Small intestine (tissue), 7 donors: ENCODE measurements around the gene DIPK1A. TPM values are rescaled to one million over a fixed set of nuclear protein-coding genes. Genes with fewer than 3 reads are reported as not detected.
A peak's percentile ranks its signal among the peaks of the same experiment; 100 is the strongest.

Source experiments
- DNase-seq, 2 donors: peaks; one replicate each; pipeline versions ENCODE4 v3.0.0 to v3.0.0-alpha.2; 2013
- FAIRE-seq: peaks from 2 replicates; lab custom pipeline; 2012; peaks lifted over from hg19 to GRCh38; lab: Jason Lieb, UNC
- H3K27ac ChIP-seq, 3 donors: one replicate each; pipeline ENCODE4 v1.5.1; 2013; ENCODE audit warnings: low read length in 2 of 3, mild to moderate bottlenecking in 2 of 3, control low read depth in 1 of 3, inconsistent platforms in 1 of 3, low read depth in 1 of 3, moderate library complexity in 1 of 3
- H3K27me3 ChIP-seq, 3 donors: one replicate each; pipeline ENCODE4 v1.6.1; 2013; ENCODE audit warnings: low read length in 3 of 3, inconsistent platforms in 1 of 3; ENCODE audit not compliant: control insufficient read depth in 3 of 3, insufficient read depth in 3 of 3
- H3K36me3 ChIP-seq, 3 donors: one replicate each; pipeline ENCODE4 v1.6.1; 2013; ENCODE audit warnings: low read length in 3 of 3, inconsistent platforms in 1 of 3, low read depth in 1 of 3, mild to moderate bottlenecking in 1 of 3, moderate library complexity in 1 of 3; ENCODE audit not compliant: control insufficient read depth in 3 of 3, insufficient read depth in 2 of 3
- H3K4me1 ChIP-seq, 3 donors: one replicate each; pipeline ENCODE4 v1.6.1; 2013; ENCODE audit warnings: low read length in 2 of 3, inconsistent platforms in 1 of 3, low read depth in 1 of 3, mild to moderate bottlenecking in 1 of 3, moderate library complexity in 1 of 3; ENCODE audit not compliant: control insufficient read depth in 3 of 3, insufficient read depth in 2 of 3
- H3K4me3 ChIP-seq, 3 donors: one replicate each; pipeline ENCODE4 v1.5.1; 2013; ENCODE audit warnings: low read length in 3 of 3, control low read depth in 1 of 3, inconsistent platforms in 1 of 3, low read depth in 1 of 3, mild to moderate bottlenecking in 1 of 3, moderate library complexity in 1 of 3
- H3K9me3 ChIP-seq, 2 donors: one replicate each; pipeline ENCODE4 v1.6.1; 2013; ENCODE audit warnings: low read depth in 1 of 2, low read length in 1 of 2; ENCODE audit not compliant: control insufficient read depth in 2 of 2, insufficient read depth in 1 of 2
- WGBS, 3 donors: extraction: QIAGEN DNeasy Blood & Tissue Kit; methylation state at CpG; one replicate each; pipeline ENCODE4 v1.1.7; 2013; 5-methylcytosine and 5-hydroxymethylcytosine counted together
- polyA plus RNA-seq, 4 donors: library from polyadenylated mRNA; stranded (reverse) in 3 of 4; unstranded in 1 of 4; fragments of 200-250 nt in 3 of 4; fragments of 120-200 nt in 1 of 4; gene quantifications; one replicate each; pipeline versions ENCODE4 v1.2.1 to v1.2.3, GENCODE V29; 2013
- donor health status: healthy with polysubstance abuse.
- donor health status: control.
- donor health status: control.
- donor health status: Bipolar disorder and iron deficiency.
- donor health status: healthy.

The DIPK1A gene
- polyA plus RNA-seq, 4 donors = 2.0 to 10.4 (median 3.8) TPM

DNA sequence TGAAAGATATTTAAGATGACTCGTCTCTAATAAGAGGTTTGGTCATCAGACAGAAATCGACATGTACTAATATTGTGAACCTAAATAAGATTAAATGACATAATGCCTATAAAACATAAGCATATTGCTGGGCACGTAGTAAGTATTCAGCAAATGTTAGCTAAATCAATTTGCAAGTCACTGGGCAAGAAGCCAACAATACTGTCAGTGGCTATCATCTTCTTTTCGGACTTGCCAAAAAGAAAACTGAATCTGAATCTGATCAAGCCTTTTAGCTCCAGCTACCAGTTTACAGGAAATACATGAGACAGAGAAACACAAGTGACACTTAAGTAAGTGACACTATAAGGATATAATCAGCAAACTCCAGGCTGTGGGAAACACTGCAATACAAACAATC, 83.5 kb downstream of the DIPK1A start:
- Histone ChIP-seq H3K36me3 (no peaks in the 10 kb centered on the region), H3K4me3 (no peak overlapping the region), H3K27ac (peak overlapping the region in 1 of 3 donors; percentile 24), H3K27me3 (no peaks in the 10 kb centered on the region), H3K9me3 (peaks cover 0 to 1% of the 10 kb centered on the region in 2 donors), H3K4me1 (peaks cover 0 to under 1% (median 0%) of the 10 kb centered on the region in 3 donors)
- DNase-seq = no peak
- no peak for FAIRE-seq
- 54 to 69% (median 61%) methylated on average over 4 of the region's 4 CpGs for WGBS, 3 donors

DNA sequence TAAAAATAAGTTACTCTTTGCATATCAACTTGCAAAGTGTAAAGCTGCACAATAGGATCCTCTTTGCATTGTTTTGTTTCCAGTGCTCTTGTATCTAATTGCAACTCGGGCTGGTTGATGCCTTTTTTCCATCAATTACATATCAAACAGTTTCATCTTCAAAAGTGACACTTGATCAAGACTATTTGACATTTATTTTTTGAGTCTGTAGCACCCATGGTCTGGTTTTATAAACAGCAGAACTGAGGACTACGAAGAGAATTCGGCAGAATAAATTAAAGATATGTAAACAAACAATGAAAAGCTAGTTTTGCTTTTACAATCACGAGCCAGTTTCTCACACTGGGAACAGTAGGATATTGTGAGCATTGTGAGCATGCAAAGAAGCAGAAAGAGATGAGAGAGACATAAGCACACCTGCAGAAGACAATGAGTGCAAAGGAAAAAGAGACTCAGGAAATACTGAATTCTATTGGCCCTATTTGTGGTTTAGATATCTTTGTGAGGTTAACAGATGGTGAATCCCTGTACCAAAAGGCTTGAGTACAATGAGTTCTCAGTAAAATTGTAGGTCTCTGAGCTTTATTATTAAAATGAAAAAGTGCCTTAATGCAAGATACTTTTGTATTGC, 84.1 kb downstream of the DIPK1A start:
- peaks cover 0 to 4% of the 10 kb centered on the region in 2 donors for H3K9me3 ChIP-seq
- 36 to 40% (median 36%) methylated on average over 4 of the region's 4 CpGs for WGBS, 3 donors
- H3K27me3 ChIP-seq = no peaks in the 10 kb centered on the region
- no peaks in the 10 kb centered on the region for H3K36me3 ChIP-seq
- FAIRE-seq (no peak), DNase-seq (peak in 1 of 2 donors; percentile 44)
- no peak overlapping the region for H3K27ac ChIP-seq
- no peaks in the 10 kb centered on the region for H3K4me1 ChIP-seq
- H3K4me3 ChIP-seq = no peak overlapping the region

DNA sequence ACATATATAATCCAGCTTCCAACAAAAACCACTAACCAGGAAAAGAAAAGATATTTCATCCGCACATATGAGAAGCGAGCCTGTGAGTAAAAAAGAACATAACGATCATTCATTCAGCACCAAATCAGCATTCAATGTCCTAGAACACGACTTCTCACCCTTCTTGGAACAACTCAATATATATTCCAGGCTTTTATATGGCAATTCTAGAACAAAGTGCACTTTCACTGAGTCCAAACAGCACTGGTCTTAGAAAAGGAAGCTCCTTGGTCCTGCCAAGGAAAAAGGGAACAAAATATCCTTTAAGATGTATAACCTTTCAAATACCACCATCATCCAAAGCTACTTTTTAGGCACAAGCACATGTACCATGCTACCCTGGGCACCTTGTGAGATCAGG, 84.9 kb downstream of the DIPK1A start:
- no peak for DNase-seq
- FAIRE-seq = no peak
- no peaks in the 10 kb centered on the region for H3K4me1 ChIP-seq
- no peaks in the 10 kb centered on the region for H3K27me3 ChIP-seq
- H3K36me3 ChIP-seq = no peaks in the 10 kb centered on the region
- 87 to 90% (median 87%) methylated on average over 4 of the region's 4 CpGs for WGBS, 3 donors
- peaks cover 0 to 4% of the 10 kb centered on the region in 2 donors for H3K9me3 ChIP-seq
- no peak overlapping the region for H3K27ac ChIP-seq
- no peak overlapping the region for H3K4me3 ChIP-seq

DNA sequence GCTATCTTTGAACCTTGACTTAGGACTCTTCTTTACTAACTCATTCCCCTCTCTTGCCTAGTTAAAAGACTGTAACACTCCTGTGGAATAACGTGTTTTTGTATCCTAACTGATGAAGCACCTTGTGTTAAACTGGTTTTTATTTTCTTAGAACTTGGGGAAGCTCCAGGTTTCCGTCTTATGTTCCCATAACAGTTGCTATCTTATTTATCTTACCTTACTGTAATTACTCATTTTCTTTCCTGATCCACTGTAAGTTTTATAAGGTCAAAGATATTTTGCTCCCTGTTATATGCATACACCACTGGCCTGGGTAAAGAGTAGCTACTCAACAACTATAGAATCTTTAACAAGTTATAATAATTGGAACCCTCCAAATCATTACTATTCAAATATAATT, 86.3 kb downstream of the DIPK1A start:
- no peaks in the 10 kb centered on the region for H3K36me3 ChIP-seq
- no peak overlapping the region for H3K27ac ChIP-seq
- peaks cover 0 to 4% of the 10 kb centered on the region in 2 donors for H3K9me3 ChIP-seq
- H3K4me1 ChIP-seq = no peaks in the 10 kb centered on the region
- FAIRE-seq (no peak), DNase-seq (no peak)
- no peaks in the 10 kb centered on the region for H3K27me3 ChIP-seq
- H3K4me3 ChIP-seq = no peak overlapping the region
- 78 to 89% (median 82%) methylated on average over 2 of the region's 2 CpGs for WGBS, 3 donors

DNA sequence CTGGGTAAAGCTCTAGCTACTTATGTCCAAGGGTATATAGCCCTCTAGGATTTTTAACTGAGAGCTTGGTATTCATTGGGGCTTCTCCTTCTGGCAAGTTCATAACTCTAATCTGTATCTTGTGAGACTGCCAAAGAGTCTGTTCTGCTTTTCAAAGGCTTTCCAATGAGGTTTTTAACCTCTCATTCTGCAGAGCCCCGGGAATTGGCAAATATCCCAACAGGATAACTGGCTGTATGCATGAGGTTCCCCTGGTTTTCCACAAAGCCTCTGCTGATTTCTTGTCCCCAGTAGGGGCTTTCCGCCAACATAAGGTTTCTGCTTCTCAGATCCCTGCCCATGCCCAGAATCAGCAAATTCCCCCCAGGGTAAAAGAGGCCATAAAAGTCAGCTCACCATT, 88.5 kb downstream of the DIPK1A start:
- Histone ChIP-seq H3K27me3 (no peaks in the 10 kb centered on the region), H3K27ac (no peak overlapping the region), H3K36me3 (no peaks in the 10 kb centered on the region), H3K9me3 (peaks cover 0 to 4% of the 10 kb centered on the region in 2 donors), H3K4me3 (no peak overlapping the region), H3K4me1 (no peaks in the 10 kb centered on the region)
- DNase-seq = no peak
- no peak for FAIRE-seq
- WGBS, 3 donors = 85 to 91% (median 91%) methylated on average over 2 of the region's 2 CpGs

DNA sequence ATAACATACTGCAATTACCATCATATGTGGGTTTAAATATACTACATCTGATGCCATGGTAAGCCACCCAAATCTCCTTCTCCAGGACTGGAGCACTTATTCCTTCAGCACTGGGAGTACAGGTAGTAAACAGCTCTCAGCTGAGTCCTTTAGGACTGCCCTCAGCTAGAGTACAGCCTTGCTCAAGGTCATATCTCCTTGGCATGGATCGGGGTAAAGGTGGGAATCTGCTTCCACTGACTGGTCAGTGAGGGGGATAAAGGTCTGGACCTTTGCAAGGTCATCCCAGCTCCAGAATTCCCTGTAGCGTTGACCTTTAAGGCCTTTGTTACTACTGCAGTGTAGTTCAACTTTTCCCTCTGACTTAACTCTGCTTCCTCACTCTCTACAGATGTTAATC, 90.7 kb downstream of the DIPK1A start:
- Histone ChIP-seq H3K36me3 (no peaks in the 10 kb centered on the region), H3K4me3 (no peak overlapping the region), H3K4me1 (no peaks in the 10 kb centered on the region), H3K27ac (no peak overlapping the region), H3K9me3 (peaks cover 0 to 4% of the 10 kb centered on the region in 2 donors), H3K27me3 (no peaks in the 10 kb centered on the region)
- WGBS, 3 donors = 93 to 97% (median 94%) methylated on average over 2 of the region's 2 CpGs
- DNase-seq (no peak), FAIRE-seq (no peak)

DNA sequence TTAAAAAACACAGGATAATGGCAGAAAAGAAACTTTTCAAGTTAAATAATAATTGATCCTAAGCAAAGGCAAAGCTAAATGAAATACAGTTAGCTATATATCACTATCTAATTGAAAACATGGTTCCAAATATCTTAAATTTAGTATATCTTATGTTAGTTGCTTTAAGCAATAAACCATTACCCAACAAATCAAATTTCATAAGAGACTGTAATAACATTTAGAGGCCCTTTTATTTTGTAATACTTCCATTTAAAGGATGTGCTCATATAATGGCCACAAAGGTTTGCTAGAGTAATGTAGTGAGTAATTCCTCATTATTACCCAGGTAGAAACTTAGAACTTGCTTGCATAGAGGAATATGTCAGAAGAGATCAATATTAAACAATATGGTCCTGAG, 97.1 kb downstream of the DIPK1A start:
- Histone ChIP-seq H3K4me1 (no peaks in the 10 kb centered on the region), H3K27ac (no peak overlapping the region), H3K9me3 (no peaks in the 10 kb centered on the region), H3K27me3 (no peaks in the 10 kb centered on the region), H3K36me3 (no peaks in the 10 kb centered on the region), H3K4me3 (no peak overlapping the region)
- FAIRE-seq (no peak), DNase-seq (no peak)

DNA sequence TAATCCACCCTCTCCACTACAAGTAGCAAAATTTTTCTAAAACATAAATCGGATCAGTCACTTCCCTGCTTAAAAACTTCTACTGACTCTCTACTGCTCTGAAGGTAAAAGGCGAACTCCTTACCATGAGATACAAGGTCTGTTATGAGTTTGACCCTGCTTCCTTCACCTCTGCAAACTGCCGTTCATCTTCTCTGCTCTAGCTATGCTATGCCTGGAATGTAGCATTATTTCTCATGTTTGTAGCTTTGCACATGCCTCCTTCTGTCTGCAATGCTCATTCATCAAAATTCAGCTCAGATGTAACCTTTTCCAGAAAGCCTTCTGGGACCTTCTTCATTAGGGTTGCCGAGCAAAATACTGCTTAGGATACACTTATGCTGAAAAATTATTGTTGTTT, 98.7 kb downstream of the DIPK1A start:
- WGBS, 3 donors = 83 to 91% (median 90%) methylated on average over 4 of the region's 4 CpGs
- H3K27me3 ChIP-seq = no peaks in the 10 kb centered on the region
- FAIRE-seq (no peak), DNase-seq (no peak)
- H3K4me3 ChIP-seq = no peak overlapping the region
- H3K4me1 ChIP-seq = peaks cover 0 to 6% (median 0%) of the 10 kb centered on the region in 3 donors
- no peak overlapping the region for H3K27ac ChIP-seq
- no peaks in the 10 kb centered on the region for H3K36me3 ChIP-seq
- no peaks in the 10 kb centered on the region for H3K9me3 ChIP-seq
